SK-N-SH treated with all-trans-retinoic acid at 6 μM for 48 hours (cell line): ENCODE measurements around the gene PPP1R2.

Source experiments
- BACH2 ChIP-seq: fragments of 250-450 bp; sonication (Bioruptor Pico); IDR thresholded peaks from 2 replicates; pipeline ENCODE4 v1.9.0; 2021; ENCODE audit warnings: mild to moderate bottlenecking, borderline replicate concordance
- CREB5 ChIP-seq: fragments of 250-450 bp; sonication (Bioruptor Pico); IDR thresholded peaks from 2 replicates; pipeline ENCODE4 v1.5.1; 2020; ENCODE audit warnings: low read depth, mild to moderate bottlenecking, moderate library complexity
- CSDC2 ChIP-seq: fragments of 250-450 bp; sonication (Bioruptor Pico); IDR thresholded peaks from 2 replicates; pipeline ENCODE4 v1.5.0; 2020; ENCODE audit warnings: mild to moderate bottlenecking, moderate library complexity
- ESRRG ChIP-seq: fragments of 250-450 bp; sonication (Bioruptor Pico); IDR thresholded peaks from 2 replicates; pipeline ENCODE4 v1.6.1; 2021; ENCODE audit warnings: mild to moderate bottlenecking
- GLIS3 ChIP-seq: fragments of 250-450 bp; sonication (Bioruptor Pico); IDR thresholded peaks from 2 replicates; pipeline ENCODE4 v1.5.0; 2020; ENCODE audit warnings: mild to moderate bottlenecking, moderate library complexity
- OSR1 ChIP-seq: fragments of 250-450 bp; sonication (Bioruptor Pico); IDR thresholded peaks from 2 replicates; pipeline ENCODE4 v1.8.0; 2022; ENCODE audit warnings: moderate library complexity, mild to moderate bottlenecking, inconsistent platforms
- RARB ChIP-seq: fragments of 250-450 bp; sonication (Bioruptor Pico); IDR thresholded peaks from 2 replicates; pipeline ENCODE4 v1.8.0; 2021; ENCODE audit warnings: mild to moderate bottlenecking, moderate library complexity
- TCF4 ChIP-seq: fragments of 250-450 bp; sonication (Bioruptor Pico); IDR thresholded peaks from 2 replicates; pipeline ENCODE4 v1.8.0; 2021; ENCODE audit warnings: mild to moderate bottlenecking, moderate library complexity, borderline replicate concordance
- TSHZ2 ChIP-seq: fragments of 250-450 bp; sonication (Bioruptor Pico); IDR thresholded peaks from 2 replicates; pipeline ENCODE4 v1.5.0; 2020; ENCODE audit warnings: mild to moderate bottlenecking, moderate library complexity
- ZC3H10 ChIP-seq: fragments of 250-450 bp; sonication (Bioruptor Pico); IDR thresholded peaks from 2 replicates; pipeline ENCODE4 v1.5.1; 2021; ENCODE audit warnings: mild to moderate bottlenecking, moderate library complexity
- ZFP3 ChIP-seq: fragments of 250-450 bp; sonication (Bioruptor Pico); IDR thresholded peaks from 2 replicates; pipeline ENCODE4 v1.5.0; 2020; ENCODE audit warnings: mild to moderate bottlenecking, moderate library complexity
- ZFP30 ChIP-seq: fragments of 450-650 bp; formaldehyde crosslinking; IDR thresholded peaks from 2 replicates; pipeline ENCODE4 v1.5.0; 2022; ENCODE audit warnings: mild to moderate bottlenecking, moderate library complexity
- ZNF565 ChIP-seq: fragments of 450-650 bp; formaldehyde crosslinking; conservative IDR thresholded peaks from 2 replicates; pipeline ENCODE4 v1.5.0; 2020; ENCODE audit warnings: low read depth, mild to moderate bottlenecking, moderate library complexity
- TF ChIP-seq, protein P1 (sequence below): fragments of 250-450 bp; sonication (Bioruptor Pico); IDR thresholded peaks from 2 replicates; pipeline ENCODE4 v1.8.0; 2020; ENCODE audit warnings: mild to moderate bottlenecking, moderate library complexity, borderline replicate concordance

DNA sequence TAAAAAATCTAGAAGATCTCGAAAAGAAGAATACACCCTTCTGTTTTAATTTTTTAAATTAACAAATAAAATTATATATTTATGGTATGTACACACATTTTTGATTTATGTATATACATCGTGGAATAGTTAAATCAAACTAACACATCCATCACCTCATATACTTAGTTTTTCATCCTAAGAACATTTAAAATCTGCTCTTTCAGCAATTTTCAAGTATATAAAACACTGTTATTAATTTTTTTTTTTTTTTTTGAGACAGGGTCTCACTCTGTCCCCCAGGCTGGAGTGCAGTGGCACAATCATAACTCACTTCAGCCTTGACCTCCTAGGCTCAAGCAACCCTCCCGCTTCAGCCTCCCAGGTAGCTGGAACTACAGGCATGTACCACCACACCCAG lies 67.5 kb downstream of the PPP1R2 start:
- TF ChIP-seq ZFP3 (CRISPR knock-in tag) (no peak), OSR1 (CRISPR knock-in tag) (no peak), TCF4 (CRISPR knock-in tag) (no peak), BACH2 (CRISPR knock-in tag) (no peak), CREB5 (CRISPR knock-in tag) (no peak), ZNF565 (CRISPR knock-in tag) (no peak), ESRRG (CRISPR knock-in tag) (no peak), RARB (CRISPR knock-in tag) (no peak), TSHZ2 (CRISPR knock-in tag) (no peak), ZC3H10 (CRISPR knock-in tag) (no peak), CSDC2 (CRISPR knock-in tag) (no peak), ZFP30 (CRISPR knock-in tag) (no peak), GLIS3 (CRISPR knock-in tag) (no peak)
- TF ChIP-seq, protein P1, sequence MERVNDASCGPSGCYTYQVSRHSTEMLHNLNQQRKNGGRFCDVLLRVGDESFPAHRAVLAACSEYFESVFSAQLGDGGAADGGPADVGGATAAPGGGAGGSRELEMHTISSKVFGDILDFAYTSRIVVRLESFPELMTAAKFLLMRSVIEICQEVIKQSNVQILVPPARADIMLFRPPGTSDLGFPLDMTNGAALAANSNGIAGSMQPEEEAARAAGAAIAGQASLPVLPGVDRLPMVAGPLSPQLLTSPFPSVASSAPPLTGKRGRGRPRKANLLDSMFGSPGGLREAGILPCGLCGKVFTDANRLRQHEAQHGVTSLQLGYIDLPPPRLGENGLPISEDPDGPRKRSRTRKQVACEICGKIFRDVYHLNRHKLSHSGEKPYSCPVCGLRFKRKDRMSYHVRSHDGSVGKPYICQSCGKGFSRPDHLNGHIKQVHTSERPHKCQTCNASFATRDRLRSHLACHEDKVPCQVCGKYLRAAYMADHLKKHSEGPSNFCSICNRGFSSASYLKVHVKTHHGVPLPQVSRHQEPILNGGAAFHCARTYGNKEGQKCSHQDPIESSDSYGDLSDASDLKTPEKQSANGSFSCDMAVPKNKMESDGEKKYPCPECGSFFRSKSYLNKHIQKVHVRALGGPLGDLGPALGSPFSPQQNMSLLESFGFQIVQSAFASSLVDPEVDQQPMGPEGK (CRISPR knock-in tag): no peak
